BE2C (cell line): ENCODE measurements around the gene GSTK1.

ENCODE experiments used
- DNase-seq: peaks from one replicate; pipeline ENCODE4 v3.0.0-alpha.2; 2020
- H3K27me3 ChIP-seq: fragments of 250-450 bp; sonication (Bioruptor Pico); 2 replicates; pipeline ENCODE4 v1.5.1; 2020; ENCODE audit warnings: mild to moderate bottlenecking
- H3K36me3 ChIP-seq: fragments of 250-450 bp; sonication (Bioruptor Pico); 2 replicates; pipeline ENCODE4 v1.5.1; 2020; ENCODE audit warnings: mild to moderate bottlenecking
- H3K4me1 ChIP-seq: fragments of 250-450 bp; sonication (Bioruptor Pico); 2 replicates; pipeline ENCODE4 v1.5.1; 2020
- H3K4me3 ChIP-seq: 2 replicates; pipeline ENCODE4 v1.5.1; 2011; ENCODE audit warnings: low read depth, low read length
- H3K9me3 ChIP-seq: fragments of 250-450 bp; sonication (Bioruptor Pico); 2 replicates; pipeline ENCODE4 v1.5.1; 2020
- CTCF ChIP-seq: IDR thresholded peaks from 2 replicates; pipeline ENCODE4 v1.5.1; 2012; ENCODE audit warnings: mild to moderate bottlenecking, low read depth, low read length

GSTK1 gene

GRCh38 chr7:143236408-143236990 lies 26.7 kb upstream of the GSTK1 start:
- no peak for TF ChIP-seq CTCF
- H3K4me1 ChIP-seq: no peaks in the 10 kb centered on the region
- H3K4me3 ChIP-seq: no peak overlapping the region

GRCh38 chr7:143237366-143237765 lies 25.9 kb upstream of the GSTK1 start:
- no peak for TF ChIP-seq CTCF
- Histone ChIP-seq H3K36me3 (no peaks in the 10 kb centered on the region), H3K4me1 (no peaks in the 10 kb centered on the region), H3K9me3 (no peaks in the 10 kb centered on the region), H3K4me3 (no peak overlapping the region), H3K27me3 (no peaks in the 10 kb centered on the region)
- no peak for DNase-seq

More at GRCh38 chr7:143236408-143236990, 26.7 kb upstream of the GSTK1 start:
- H3K27me3 ChIP-seq: no peaks in the 10 kb centered on the region
- H3K36me3 ChIP-seq: no peaks in the 10 kb centered on the region
- no peak for DNase-seq
- H3K9me3 ChIP-seq: no peaks in the 10 kb centered on the region

GRCh38 chr7:143238289-143238980 lies 24.8 kb upstream of the GSTK1 start:
- no peak for TF ChIP-seq CTCF
- H3K4me1 ChIP-seq: no peaks in the 10 kb centered on the region
- DNase-seq: no peak

GRCh38 chr7:143239813-143240212 lies 23.4 kb upstream of the GSTK1 start:
- no peak for TF ChIP-seq CTCF
- Histone ChIP-seq H3K4me1 (no peaks in the 10 kb centered on the region), H3K4me3 (no peak overlapping the region), H3K9me3 (no peaks in the 10 kb centered on the region), H3K27me3 (0 out of 2 replicates have a peak, but pooled peaks cover 3% of the 10 kb centered on the region), H3K36me3 (no peaks in the 10 kb centered on the region)
- DNase-seq: no peak

More at GRCh38 chr7:143238289-143238980, 24.8 kb upstream of the GSTK1 start:
- no peaks in the 10 kb centered on the region for H3K36me3 ChIP-seq
- no peaks in the 10 kb centered on the region for H3K27me3 ChIP-seq
- H3K9me3 ChIP-seq: no peaks in the 10 kb centered on the region
- no peak overlapping the region for H3K4me3 ChIP-seq

- Histone ChIP-seq H3K9me3 (no peaks in the 10 kb centered on the region), H3K36me3 (no peaks in the 10 kb centered on the region), H3K4me1 (no peaks in the 10 kb centered on the region), H3K4me3 (no peak overlapping the region), H3K27me3 (peaks cover 3% of the 10 kb centered on the region; the same call in 1 of the 2 replicates)
- peak; percentile 94 for TF ChIP-seq CTCF
- DNase-seq: peak; percentile 67
These were observed 22.7 kb upstream of the GSTK1 start for GRCh38 chr7:143240291-143241168.
